ENCODE results near the gene USP14.

Gene USP14

GRCh38 chr18:245282-245847, 87.0 kb downstream of the USP14 start:
- no peak for TF ChIP-seq CTCF (conservative IDR thresholded peaks at IDR 0.05)
- H3K27ac ChIP-seq: no peak overlapping the region

GRCh38 chr18:248053-248452, 89.7 kb downstream of the USP14 start:
- no peak for TF ChIP-seq CTCF (conservative IDR thresholded peaks at IDR 0.05)
- no peak overlapping the region for H3K27ac ChIP-seq

- TF ChIP-seq CTCF (conservative IDR thresholded peaks at IDR 0.05): no peak
Observed at GRCh38 chr18:250685-251084, 92.3 kb downstream of the USP14 start.

GRCh38 chr18:251572-251971, 93.2 kb downstream of the USP14 start:
- no peak overlapping the region for H3K27ac ChIP-seq
- TF ChIP-seq CTCF (conservative IDR thresholded peaks at IDR 0.05): no peak

More at GRCh38 chr18:250685-251084, 92.3 kb downstream of the USP14 start:
- no peak overlapping the region for H3K27ac ChIP-seq

- no peak overlapping the region for H3K27ac ChIP-seq
- TF ChIP-seq CTCF (conservative IDR thresholded peaks at IDR 0.05): no peak
Observed at GRCh38 chr18:253121-253520, 94.8 kb downstream of the USP14 start.

- H3K27ac ChIP-seq: no peak overlapping the region
- TF ChIP-seq CTCF (conservative IDR thresholded peaks at IDR 0.05): no peak
Observed at GRCh38 chr18:255171-255570, 96.8 kb downstream of the USP14 start.

GRCh38 chr18:260547-260946, 102.2 kb downstream of the USP14 start:
- H3K27ac ChIP-seq: no peak overlapping the region
- no peak for TF ChIP-seq CTCF (conservative IDR thresholded peaks at IDR 0.05)
